RKO (cell line): ENCODE measurements around the gene NKPD1.

Source experiments
- DNase-seq: peaks from one replicate; pipeline ENCODE4 v3.0.0-alpha.2; 2016; ENCODE audit warnings: low spot score

NKPD1 gene

GRCh38 chr19:45160870-45161737 lies at the start of gene NKPD1:
Gene NKPD1, minus strand, starts transcription at chr19:45160982. Its CDS starts 832 bp downstream, at chr19:45160150.
- DNase-seq: no peak

GRCh38 chr19:45206328-45206727 lies 45.5 kb upstream of the NKPD1 start:
- no peak for DNase-seq

GRCh38 chr19:45205810-45206209 lies 45.0 kb upstream of the NKPD1 start:
- no peak for DNase-seq

- no peak for DNase-seq
These were observed 41.9 kb upstream of the NKPD1 start for GRCh38 chr19:45202637-45203036.

- peak; percentile 53 for DNase-seq
These were observed 39.8 kb upstream of the NKPD1 start for GRCh38 chr19:45200568-45200967.

GRCh38 chr19:45195764-45196163 lies 35.0 kb upstream of the NKPD1 start:
- DNase-seq: peak; percentile 47

- DNase-seq: no peak
These were observed 30.6 kb upstream of the NKPD1 start for GRCh38 chr19:45191375-45191774.

GRCh38 chr19:45189971-45190370 lies 29.2 kb upstream of the NKPD1 start:
- no peak for DNase-seq

GRCh38 chr19:45187421-45188100 lies 26.8 kb upstream of the NKPD1 start:
- DNase-seq: no peak

GRCh38 chr19:45186509-45187334 lies 25.9 kb upstream of the NKPD1 start:
- DNase-seq: peak; percentile 37

GRCh38 chr19:45184115-45184514 lies 23.3 kb upstream of the NKPD1 start:
- DNase-seq: no peak

- no peak for DNase-seq
These were observed 22.0 kb upstream of the NKPD1 start for GRCh38 chr19:45182758-45183157.

GRCh38 chr19:45180936-45181335 lies 20.2 kb upstream of the NKPD1 start:
- DNase-seq: no peak

GRCh38 chr19:45179892-45180370 lies 19.1 kb upstream of the NKPD1 start:
- DNase-seq: no peak

GRCh38 chr19:45179072-45179891 lies 18.5 kb upstream of the NKPD1 start:
- peak; percentile 68 for DNase-seq

GRCh38 chr19:45178262-45179071 lies 17.7 kb upstream of the NKPD1 start, which contains the start of gene BLOC1S3:
Gene BLOC1S3, plus strand, starts transcription at chr19:45178784. Its CDS starts 513 bp downstream, at chr19:45179297.
- DNase-seq: peak; percentile 100

GRCh38 chr19:45177817-45178261 lies 17.1 kb upstream of the NKPD1 start, which contains the start of gene TRAPPC6A:
Gene TRAPPC6A, minus strand, starts transcription at chr19:45178237. Its CDS starts 19 bp downstream, at chr19:45178218.
- peak; percentile 92 for DNase-seq

GRCh38 chr19:45175515-45176345 lies 14.9 kb upstream of the NKPD1 start:
- no peak for DNase-seq

- DNase-seq: no peak
These were observed 13.0 kb upstream of the NKPD1 start for GRCh38 chr19:45173816-45174215.
